Stimulated activated CD8-positive, alpha-beta memory T cell treated with anti-CD3 and anti-CD28 coated beads, Interleukin-2, amount 100 ng/mL, for 48 hours (primary cell): ENCODE data around the gene NFATC1.
"Not testable (repeated sequence)": the region's sequence is repeated elsewhere in the genome, so short reads cannot be mapped to it uniquely, and the experiment has no call there.

ENCODE experiments used
- DNase-seq, 2 donors: peaks; one replicate each; pipeline ENCODE4 v3.0.0-alpha.2; 2020; ENCODE audit warnings: low read depth in 2 of 2

The NFATC1 gene

GRCh38 chr18:79375441-79376154, 20.1 kb upstream of the NFATC1 start:
- DNase-seq = no peak

- DNase-seq = not testable (repeated sequence)
Observed at GRCh38 chr18:79376661-79377060, 19.1 kb upstream of the NFATC1 start.

- no peak for DNase-seq
Observed at GRCh38 chr18:79377187-79377891, 18.4 kb upstream of the NFATC1 start.

GRCh38 chr18:79378536-79379250, 17.0 kb upstream of the NFATC1 start:
- peak; percentile 65 to 77 for DNase-seq

- DNase-seq = no peak
Observed at GRCh38 chr18:79379251-79379905, 16.4 kb upstream of the NFATC1 start.

- DNase-seq = no peak
Observed at GRCh38 chr18:79379931-79380815, 15.6 kb upstream of the NFATC1 start.

- peak in 1 of 2 donors; percentile 68 for DNase-seq
Observed at GRCh38 chr18:79380816-79381806, 14.6 kb upstream of the NFATC1 start.

- no peak for DNase-seq
Observed at GRCh38 chr18:79381811-79382311, 13.9 kb upstream of the NFATC1 start.

- no peak for DNase-seq
Observed at GRCh38 chr18:79382681-79383387, 12.9 kb upstream of the NFATC1 start.

GRCh38 chr18:79383388-79384056, 12.2 kb upstream of the NFATC1 start:
- DNase-seq = no peak

- no peak for DNase-seq
Observed at GRCh38 chr18:79384151-79384807, 11.5 kb upstream of the NFATC1 start.

GRCh38 chr18:79384834-79385233, 10.9 kb upstream of the NFATC1 start:
- DNase-seq = no peak

GRCh38 chr18:79385326-79385707, 10.4 kb upstream of the NFATC1 start:
- DNase-seq = no peak

- no peak for DNase-seq
Observed at GRCh38 chr18:79385708-79386341, 9.9 kb upstream of the NFATC1 start.

GRCh38 chr18:79386547-79386946, 9.2 kb upstream of the NFATC1 start:
- no peak for DNase-seq

- no peak for DNase-seq
Observed at GRCh38 chr18:79387214-79387613, 8.5 kb upstream of the NFATC1 start.

- no peak for DNase-seq
Observed at GRCh38 chr18:79387615-79388014, 8.1 kb upstream of the NFATC1 start.

GRCh38 chr18:79388043-79388442, 7.7 kb upstream of the NFATC1 start:
- DNase-seq = no peak
